PC-3 (cell line): ENCODE data around the gene PRR15. TPM values are rescaled to one million over a fixed set of nuclear protein-coding genes. Genes with fewer than 3 reads are reported as not detected.

ENCODE experiments used
- ATAC-seq: fragments of 200-7000 bp; cut with Tn5 transposase; 2 replicates; pipeline ENCODE4 v1.9.1; 2020; ENCODE audit warnings: mild to moderate bottlenecking, moderate library complexity
- BruUV-seq: library from RNA; stranded (reverse); fragments of 400-500 nt; replicated peaks from 2 replicates; lab custom pipeline; 2021; lab: Mats Ljungman, UMichigan
- CTCF ChIA-PET: fragments of 300-600 bp; sonication (Branson Sonifier 250); formaldehyde crosslinking; loops from one replicate; lab custom pipeline; 2022; ENCODE audit warnings: antibody characterized with exemption; lab: Charles Lee
- POLR2A ChIA-PET: fragments of 300-600 bp; sonication (Branson Sonifier 250); formaldehyde crosslinking; loops from one replicate; lab custom pipeline; 2022; ENCODE audit warnings: antibody characterized with exemption; ENCODE audit not compliant: unreplicated experiment; lab: Charles Lee
- DNase-seq: peaks from one replicate; pipeline ENCODE4 v3.0.0-alpha.2; 2015
- H2AFZ ChIP-seq: fragments of 300-600 bp; sonication (generic); 2 replicates; pipeline ENCODE4 v1.6.0; 2016; ENCODE audit warnings: antibody characterized with exemption, low read length
- H3F3A ChIP-seq: fragments of 300-600 bp; sonication (generic); one replicate; pipeline ENCODE4 v1.6.0; 2017; ENCODE audit warnings: antibody characterized with exemption, low read length, control low read depth, mild to moderate bottlenecking; ENCODE audit not compliant: unreplicated experiment
- H3K27ac ChIP-seq: fragments of 300-600 bp; sonication (generic); 2 replicates; pipeline ENCODE4 v1.5.1; 2016; ENCODE audit warnings: mild to moderate bottlenecking, low read length
- H3K27me3 ChIP-seq: fragments of 300-600 bp; sonication (generic); 2 replicates; pipeline ENCODE4 v1.6.1; 2016; ENCODE audit warnings: low read length, mixed read lengths
- H3K36me3 ChIP-seq: fragments of 300-600 bp; sonication (generic); 2 replicates; pipeline ENCODE4 v1.6.1; 2016; ENCODE audit warnings: low read depth, mixed run types, low read length, mixed read lengths
- H3K4me1 ChIP-seq: fragments of 300-600 bp; sonication (generic); 2 replicates; pipeline ENCODE4 v1.5.1; 2016; ENCODE audit warnings: low read length; ENCODE audit not compliant: insufficient read depth
- H3K4me2 ChIP-seq: fragments of 300-600 bp; sonication (generic); 2 replicates; pipeline ENCODE4 v1.6.0; 2016; ENCODE audit warnings: low read length
- H3K4me3 ChIP-seq: fragments of 300-600 bp; sonication (generic); 2 replicates; pipeline ENCODE4 v1.5.1; 2016; ENCODE audit warnings: mild to moderate bottlenecking, low read length, mixed read lengths
- H3K79me2 ChIP-seq: fragments of 300-600 bp; sonication (generic); 2 replicates; pipeline ENCODE4 v1.6.1; 2017; ENCODE audit warnings: low read length, mixed read lengths
- H3K9ac ChIP-seq: fragments of 300-600 bp; sonication (generic); 2 replicates; pipeline ENCODE4 v1.6.0; 2016; ENCODE audit warnings: mild to moderate bottlenecking, low read length
- H3K9me2 ChIP-seq: fragments of 300-600 bp; sonication (generic); replicated peaks from 2 replicates; pipeline ENCODE4 v1.6.1; 2016; ENCODE audit warnings: mixed run types, low read length, mixed read lengths
- H3K9me3 ChIP-seq: fragments of 300-600 bp; sonication (generic); 2 replicates; pipeline ENCODE4 v1.6.1; 2016; ENCODE audit warnings: low read length, mixed read lengths
- H4K20me1 ChIP-seq: fragments of 300-600 bp; sonication (generic); 2 replicates; pipeline ENCODE4 v1.6.1; 2016; ENCODE audit warnings: low read length, mixed read lengths
- EZH2 ChIP-seq: fragments of 300-600 bp; sonication (generic); IDR thresholded peaks from one replicate; pipeline ENCODE4 v1.6.1; 2017; ENCODE audit warnings: antibody characterized with exemption, mild to moderate bottlenecking, low read length; ENCODE audit not compliant: unreplicated experiment
- EZH2phosphoT487 ChIP-seq: fragments of 300-600 bp; sonication (generic); IDR thresholded peaks from 2 replicates; pipeline ENCODE4 v1.6.1; 2018; ENCODE audit warnings: mild to moderate bottlenecking, antibody characterized with exemption, low read length, borderline replicate concordance
- intact Hi-C: fragments of 100-400 bp; cut with micrococcal nuclease; formaldehyde crosslinking; loops from 2 replicates; pipeline ENCODE4 v1.9.0; 2023
- total RNA-seq: library from RNA; depleted of rRNA; stranded (reverse); fragments of >200 nt; gene quantifications from 2 replicates; pipeline ENCODE4 v1.2.3, GENCODE V29; 2014
- TF ChIP-seq, protein P1 (sequence below): fragments of 300-600 bp; sonication (generic); conservative IDR thresholded peaks from 2 replicates; pipeline ENCODE4 v1.5.1; 2017; ENCODE audit warnings: antibody characterized with exemption, low read depth, mild to moderate bottlenecking, low read length

PRR15 gene
- total RNA-seq, 1 experiment from 2014 or later: 23.4 TPM

DNA sequence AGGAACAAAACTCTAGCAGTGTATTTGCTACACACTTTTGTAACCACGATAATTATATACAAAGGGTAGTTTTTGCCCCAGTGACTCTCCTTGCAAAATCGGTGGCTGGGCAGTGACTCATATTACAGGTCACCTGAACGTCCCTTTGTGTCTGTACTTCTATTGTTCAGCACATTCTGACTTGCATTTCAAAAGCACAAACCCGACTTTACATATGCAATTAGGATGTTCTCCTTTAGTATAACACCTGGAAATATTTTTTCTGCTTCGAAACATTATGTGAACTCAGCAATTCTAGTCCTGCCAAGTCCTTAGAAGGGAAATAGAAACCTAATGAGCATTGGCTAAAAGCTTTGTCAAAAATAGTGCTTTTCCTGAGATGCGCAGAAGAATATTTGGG lies 6.0 kb downstream of the PRR15 start:
- no peaks in the 10 kb centered on the region for H3K9me2 ChIP-seq
- H4K20me1 ChIP-seq: no peaks in the 10 kb centered on the region
- POLR2A ChIA-PET: no interaction called here
- BruUV-seq: no TSS peak
- H3K9me3 ChIP-seq: no peaks in the 10 kb centered on the region
- peak overlapping the region; percentile 52 for H3K4me2 ChIP-seq
- no peak overlapping the region for H3K9ac ChIP-seq
- H3K79me2 ChIP-seq: peaks cover 13% of the 10 kb centered on the region
- no peak overlapping the region for H2AFZ ChIP-seq
- no peak overlapping the region for H3K4me3 ChIP-seq
- peaks cover 22% of the 10 kb centered on the region for H3K4me1 ChIP-seq
- ATAC-seq: peak; percentile 57
- no peaks in the 10 kb centered on the region for H3K27me3 ChIP-seq
- intact Hi-C loops: loop anchor here (10.0 kb wide), 3 partner anchors 155 to 455 kb away; no protein-coding TSS in a partner anchor
- H3K36me3 ChIP-seq: no peaks in the 10 kb centered on the region
- peak; percentile 71 for DNase-seq
- H3F3A ChIP-seq: no peaks in the 10 kb centered on the region
- TF ChIP-seq EZH2phosphoT487: no peak
- no peak for TF ChIP-seq EZH2
- TF ChIP-seq, protein P1, sequence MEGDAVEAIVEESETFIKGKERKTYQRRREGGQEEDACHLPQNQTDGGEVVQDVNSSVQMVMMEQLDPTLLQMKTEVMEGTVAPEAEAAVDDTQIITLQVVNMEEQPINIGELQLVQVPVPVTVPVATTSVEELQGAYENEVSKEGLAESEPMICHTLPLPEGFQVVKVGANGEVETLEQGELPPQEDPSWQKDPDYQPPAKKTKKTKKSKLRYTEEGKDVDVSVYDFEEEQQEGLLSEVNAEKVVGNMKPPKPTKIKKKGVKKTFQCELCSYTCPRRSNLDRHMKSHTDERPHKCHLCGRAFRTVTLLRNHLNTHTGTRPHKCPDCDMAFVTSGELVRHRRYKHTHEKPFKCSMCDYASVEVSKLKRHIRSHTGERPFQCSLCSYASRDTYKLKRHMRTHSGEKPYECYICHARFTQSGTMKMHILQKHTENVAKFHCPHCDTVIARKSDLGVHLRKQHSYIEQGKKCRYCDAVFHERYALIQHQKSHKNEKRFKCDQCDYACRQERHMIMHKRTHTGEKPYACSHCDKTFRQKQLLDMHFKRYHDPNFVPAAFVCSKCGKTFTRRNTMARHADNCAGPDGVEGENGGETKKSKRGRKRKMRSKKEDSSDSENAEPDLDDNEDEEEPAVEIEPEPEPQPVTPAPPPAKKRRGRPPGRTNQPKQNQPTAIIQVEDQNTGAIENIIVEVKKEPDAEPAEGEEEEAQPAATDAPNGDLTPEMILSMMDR: no peak
- CTCF ChIA-PET: no interaction called here
- H3K27ac ChIP-seq: no peak overlapping the region

DNA sequence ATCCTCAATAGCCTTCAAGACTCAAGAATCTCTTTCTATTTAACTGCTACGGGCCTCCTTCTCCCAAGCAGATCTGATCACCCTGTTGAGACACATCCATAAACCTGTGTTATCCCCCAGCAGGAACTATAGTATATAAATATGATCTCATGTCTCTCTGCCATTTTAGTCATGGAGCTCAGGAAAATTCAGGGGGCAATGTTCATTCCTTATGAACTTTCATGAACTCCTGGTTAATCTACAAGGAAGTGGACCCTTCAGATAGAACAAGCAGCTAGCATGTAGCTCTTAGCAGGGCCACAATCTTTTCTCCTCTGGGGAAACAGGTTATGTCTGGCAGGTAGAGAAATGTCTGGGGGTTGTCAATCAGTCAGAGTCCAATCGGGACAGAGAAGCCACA lies 8.9 kb downstream of the PRR15 start:
- ChIA-PET CTCF (no interaction called here), POLR2A (no interaction called here)
- no peak overlapping the region for H2AFZ ChIP-seq
- H3K79me2 ChIP-seq: no peaks in the 10 kb centered on the region
- TF ChIP-seq EZH2phosphoT487: no peak
- TF ChIP-seq EZH2: no peak
- TF ChIP-seq, protein P1: no peak
- no peak overlapping the region for H3K4me2 ChIP-seq
- no TSS peak for BruUV-seq
- no peaks in the 10 kb centered on the region for H3K9me3 ChIP-seq
- no peaks in the 10 kb centered on the region for H3K9me2 ChIP-seq
- H4K20me1 ChIP-seq: no peaks in the 10 kb centered on the region
- intact Hi-C loops: no loop called here
- no peak overlapping the region for H3K4me3 ChIP-seq
- H3K27ac ChIP-seq: no peak overlapping the region
- no peaks in the 10 kb centered on the region for H3F3A ChIP-seq
- no peaks in the 10 kb centered on the region for H3K36me3 ChIP-seq
- H3K27me3 ChIP-seq: no peaks in the 10 kb centered on the region
- DNase-seq (no peak), ATAC-seq (no peak)
- peaks cover 15% of the 10 kb centered on the region for H3K4me1 ChIP-seq
- no peak overlapping the region for H3K9ac ChIP-seq

DNA sequence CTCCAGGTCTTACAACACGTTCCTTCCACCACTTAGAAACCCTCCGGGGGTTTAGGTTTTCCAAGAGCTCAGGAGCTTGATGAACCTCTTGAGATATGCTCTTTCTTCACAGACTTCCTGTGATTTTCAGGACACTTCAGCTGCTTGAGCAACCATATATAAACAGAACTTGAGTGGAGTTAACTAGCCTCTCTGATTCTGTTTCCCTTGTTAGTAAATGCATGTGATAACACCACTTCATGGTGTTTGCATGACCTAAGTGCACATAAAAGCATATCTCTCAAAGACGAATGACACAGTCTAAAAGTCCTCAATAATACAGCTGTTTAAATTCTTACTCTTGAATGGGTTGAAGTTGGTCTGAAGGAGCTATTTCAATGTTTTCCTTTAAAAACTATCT lies 9.9 kb downstream of the PRR15 start:
- ChIA-PET CTCF (interaction anchor here (0.9 kb wide), 1 partner anchor 15 kb away, joined by 4 read pairs; no protein-coding TSS in a partner anchor), POLR2A (no interaction called here)
- no TSS peak for BruUV-seq
- Histone ChIP-seq H3K36me3 (no peaks in the 10 kb centered on the region), H3K9me2 (no peaks in the 10 kb centered on the region), H3K4me2 (no peak overlapping the region), H3K79me2 (no peaks in the 10 kb centered on the region), H3K4me1 (peaks cover 14% of the 10 kb centered on the region), H3K27me3 (no peaks in the 10 kb centered on the region), H3F3A (no peaks in the 10 kb centered on the region), H3K9ac (no peak overlapping the region), H4K20me1 (no peaks in the 10 kb centered on the region), H3K4me3 (no peak overlapping the region), H3K27ac (no peak overlapping the region), H2AFZ (no peak overlapping the region), H3K9me3 (no peaks in the 10 kb centered on the region)
- TF ChIP-seq, protein P1: no peak
- TF ChIP-seq EZH2: no peak
- TF ChIP-seq EZH2phosphoT487: no peak
- ATAC-seq (no peak), DNase-seq (no peak)
- intact Hi-C loops: no loop called here
